Measurements from ENCODE around the gene PI4K2B. TPM values are rescaled to one million over a fixed set of nuclear protein-coding genes. Genes with fewer than 3 reads are reported as not detected.
A peak's percentile ranks its signal among the peaks of the same experiment; 100 is the strongest.

PI4K2B gene
- total and polyA plus RNA-seq, 2 of the 13 experiments (the other 11 are each of a cell fraction or from before 2014, with no cell fraction given): 6.9 to 25.8 TPM

- H3K36me3 ChIP-seq (replicated peaks in 1 of 2; ENCODE audit: control insufficient read depth in 1 of 2, insufficient read depth in 2 of 2, low read length in 2 of 2): no peaks in the 10 kb centered on the region
- no peaks in the 10 kb centered on the region for H3K9me3 ChIP-seq (ENCODE audit: low read length)
- H3K27me3 ChIP-seq (ENCODE audit: control insufficient read depth in 1 of 2, insufficient read depth in 2 of 2, low read length in 2 of 2): no peaks in the 10 kb centered on the region
- no peak overlapping the region for H3K4me2 ChIP-seq (ENCODE audit: low read depth, low read length)
- FAIRE-seq (no peak), ATAC-seq (peak; percentile 58), DNase-seq (ENCODE audit: low spot score) (no peak)
- ChIA-PET CTCF (ENCODE audit: low intra/inter-chr PET ratio, low total read pairs) (no interaction called here), POLR2A (no interaction called here)
- BruUV-seq (replicated peaks): no TSS peak
- intact Hi-C loops (cut with micrococcal nuclease; ENCODE audit: unreplicated experiment): no loop called here
- H3K4me3 ChIP-seq (replicated peaks in 1 of 3; ENCODE audit: insufficient read depth in 1 of 3, low read depth in 2 of 3, low read length in 3 of 3): no peak overlapping the region
- H2AFZ ChIP-seq (ENCODE audit: low read length): no peak overlapping the region
- WGBS (ENCODE audit: low lambda C conversion rate): 71% methylated on average over 4 of the region's 4 CpGs
- no peaks in the 10 kb centered on the region for H3K79me2 ChIP-seq (ENCODE audit: insufficient read depth, low read length)
- H4K20me1 ChIP-seq (ENCODE audit: insufficient read depth, low read length): no peaks in the 10 kb centered on the region
- no peak overlapping the region for H3K27ac ChIP-seq (ENCODE audit: extremely low read length, insufficient read depth, low read length)
- TF ChIP-seq SMAD9 (CRISPR knock-in tag; IDR thresholded peaks at IDR 0.05) (no peak), MYPOP (CRISPR knock-in tag; IDR thresholded peaks at IDR 0.05) (no peak)
- in situ Hi-C loops (cut with HindIII; ENCODE audit: extremely low pct_ligation_motif_present, low pct_unique_long_range_greater_than_20kb): loop anchor here (10.0 kb wide), 1 partner anchor 181 kb away; no protein-coding TSS in a partner anchor
- peaks cover 23% of the 10 kb centered on the region for H3K4me1 ChIP-seq (ENCODE audit: insufficient read depth, low read length)
- H3K9ac ChIP-seq (ENCODE audit: insufficient read depth, low read depth, low read length): no peak overlapping the region
Observed at GRCh38 chr4:25184056-25184455, 49.8 kb upstream of the PI4K2B start.

- no peaks in the 10 kb centered on the region for H3K27me3 ChIP-seq (ENCODE audit: control insufficient read depth in 1 of 2, insufficient read depth in 2 of 2, low read length in 2 of 2)
- H3K4me1 ChIP-seq (ENCODE audit: insufficient read depth, low read length): peaks cover 6% of the 10 kb centered on the region; the same call in 1 of the 2 replicates
- ATAC-seq: peak; percentile 47
- intact Hi-C loops (cut with micrococcal nuclease; ENCODE audit: unreplicated experiment) (no loop called here), in situ Hi-C loops (cut with HindIII; ENCODE audit: extremely low pct_ligation_motif_present, low pct_unique_long_range_greater_than_20kb) (no loop called here)
- no peaks in the 10 kb centered on the region for H3K9me3 ChIP-seq (ENCODE audit: low read length)
- ChIA-PET POLR2A (no interaction called here), CTCF (ENCODE audit: low intra/inter-chr PET ratio, low total read pairs) (no interaction called here)
- no peak overlapping the region for H3K27ac ChIP-seq (ENCODE audit: extremely low read length, insufficient read depth, low read length)
- no peak for FAIRE-seq
- H3K4me2 ChIP-seq (ENCODE audit: low read depth, low read length): no peak overlapping the region
- no peaks in the 10 kb centered on the region for H3K79me2 ChIP-seq (ENCODE audit: insufficient read depth, low read length)
- TF ChIP-seq STAG1 (CRISPR knock-in tag; IDR thresholded peaks at IDR 0.05) (peak; percentile 12; the same call in 1 of the 2 replicates), CTCF (CRISPR knock-in tag; IDR thresholded peaks at IDR 0.05) (peak; percentile 26), ZNF557 (CRISPR knock-in tag; IDR thresholded peaks at IDR 0.05) (no peak)
- H4K20me1 ChIP-seq (ENCODE audit: insufficient read depth, low read length): no peaks in the 10 kb centered on the region
- no TSS peak for BruUV-seq (replicated peaks)
- H3K9ac ChIP-seq (ENCODE audit: insufficient read depth, low read depth, low read length): no peak overlapping the region
- H3K36me3 ChIP-seq (replicated peaks in 1 of 2; ENCODE audit: control insufficient read depth in 1 of 2, insufficient read depth in 2 of 2, low read length in 2 of 2): no peaks in the 10 kb centered on the region
- WGBS (ENCODE audit: low lambda C conversion rate): 67% methylated on average over 2 of the region's 2 CpGs
- no peak for DNase-seq (ENCODE audit: low spot score)
- no peak overlapping the region for H3K4me3 ChIP-seq (replicated peaks in 1 of 3; ENCODE audit: insufficient read depth in 1 of 3, low read depth in 2 of 3, low read length in 3 of 3)
- H2AFZ ChIP-seq (ENCODE audit: low read length): no peak overlapping the region
Observed at GRCh38 chr4:25190407-25190806, 43.4 kb upstream of the PI4K2B start.

Data from HepG2 (cell line).